Measurements from ENCODE around the gene TUBG2. TPM values are rescaled to one million over a fixed set of nuclear protein-coding genes. Genes with fewer than 3 reads are reported as not detected.
"Not testable (repeated sequence)": the region's sequence is repeated elsewhere in the genome, so short reads cannot be mapped to it uniquely, and the experiment has no call there.

Gene TUBG2
- polyA plus RNA-seq, 1 of the 3 experiments (the other 2 are of a cell fraction) = 33.9 TPM

DNA sequence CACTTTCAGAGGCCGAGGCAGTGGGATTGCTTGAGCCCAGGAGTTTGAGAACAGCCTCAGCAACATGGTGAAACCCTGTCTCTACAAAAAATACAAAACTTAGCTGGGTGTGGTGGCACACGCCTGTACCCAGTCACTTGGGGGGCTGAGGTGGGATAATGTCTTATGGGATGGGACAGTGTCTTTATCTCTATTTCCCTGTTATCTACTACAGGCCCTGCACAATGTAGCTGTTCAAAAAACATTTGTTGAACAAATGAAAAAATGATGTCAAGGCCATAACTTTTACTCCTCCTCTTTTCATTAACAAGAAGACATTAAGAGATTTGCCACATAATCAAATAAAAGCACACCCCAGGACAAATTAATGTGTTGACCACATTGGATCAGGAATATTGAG lies 35.8 kb upstream of the TUBG2 start:
- Histone ChIP-seq H3K4me3 (ENCODE audit: low read depth in 2 of 2, low read length in 1 of 2) (no peak overlapping the region), H3K9me2 (no peaks in the 10 kb centered on the region), H3K9ac (no peak overlapping the region), H3K4me2 (no peak overlapping the region), H3K36me3 (replicated peaks in 1 of 2; ENCODE audit: control insufficient read depth in 1 of 2, insufficient read depth in 2 of 2, low read length in 1 of 2) (no peaks in the 10 kb centered on the region), H3K79me2 (ENCODE audit: insufficient read depth) (no peaks in the 10 kb centered on the region), H3K4me1 (ENCODE audit: control insufficient read depth in 1 of 2, insufficient read depth in 2 of 2, low read depth in 1 of 2, low read length in 1 of 2) (peaks cover 0 to 9% of the 10 kb centered on the region in 2 experiments; a peak in 1 of 4 replicates), H3K27me3 (ENCODE audit: insufficient read depth) (no peaks in the 10 kb centered on the region), H4K20me1 (ENCODE audit: insufficient read depth) (no peaks in the 10 kb centered on the region), H3K9me3 (no peaks in the 10 kb centered on the region), H3F3A (replicated peaks; ENCODE audit: insufficient read depth) (peaks cover 2% of the 10 kb centered on the region), H3K27ac (ENCODE audit: low read depth in 2 of 2, low read length in 1 of 2) (no peak overlapping the region), H2AFZ (ENCODE audit: low read depth) (no peak overlapping the region)
- CTCF ChIA-PET = interaction anchor here (0.8 to 1.8 kb wide), 4 partner anchors 23 to 97 kb away, joined by 3 to 6 read pairs (median 3); no protein-coding TSS in a partner anchor
- no peak for DNase-seq
- TF ChIP-seq POLR2AphosphoS5 (IDR thresholded peaks at IDR 0.05; ENCODE audit: low read depth, low read length) (no peak), MEF2A (IDR thresholded peaks at IDR 0.05; ENCODE audit: borderline replicate concordance, low read depth) (no peak), SIN3A (IDR thresholded peaks at IDR 0.05; ENCODE audit: borderline replicate concordance, low read depth, low read length) (no peak), SMC3 (IDR thresholded peaks at IDR 0.05; ENCODE audit: low read depth, low read length) (no peak), GATA2 (CRISPR knock-in tag; IDR thresholded peaks at IDR 0.05) (no peak), RFX5 (IDR thresholded peaks at IDR 0.05; ENCODE audit: low read length) (no peak), NFIC (IDR thresholded peaks at IDR 0.05; ENCODE audit: borderline replicate concordance) (no peak), RCOR1 (IDR thresholded peaks at IDR 0.05; ENCODE audit: low read length) (no peak), MXI1 (IDR thresholded peaks at IDR 0.05; ENCODE audit: low read depth, low read length) (no peak), YY1 (IDR thresholded peaks at IDR 0.05; ENCODE audit: low read depth) (no peak)
- TF ChIP-seq, protein P1, sequence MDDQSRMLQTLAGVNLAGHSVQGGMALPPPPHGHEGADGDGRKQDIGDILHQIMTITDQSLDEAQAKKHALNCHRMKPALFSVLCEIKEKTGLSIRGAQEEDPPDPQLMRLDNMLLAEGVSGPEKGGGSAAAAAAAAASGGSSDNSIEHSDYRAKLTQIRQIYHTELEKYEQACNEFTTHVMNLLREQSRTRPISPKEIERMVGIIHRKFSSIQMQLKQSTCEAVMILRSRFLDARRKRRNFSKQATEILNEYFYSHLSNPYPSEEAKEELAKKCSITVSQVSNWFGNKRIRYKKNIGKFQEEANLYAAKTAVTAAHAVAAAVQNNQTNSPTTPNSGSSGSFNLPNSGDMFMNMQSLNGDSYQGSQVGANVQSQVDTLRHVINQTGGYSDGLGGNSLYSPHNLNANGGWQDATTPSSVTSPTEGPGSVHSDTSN (IDR thresholded peaks at IDR 0.05) = no peak
- POLR2A ChIA-PET = interaction anchor here (0.6 kb wide), 1 partner anchor 374 kb away, joined by 4 read pairs; no protein-coding TSS in a partner anchor
- 81% methylated on average over 2 of the region's 2 CpGs for WGBS (ENCODE audit: low lambda C conversion rate)

DNA sequence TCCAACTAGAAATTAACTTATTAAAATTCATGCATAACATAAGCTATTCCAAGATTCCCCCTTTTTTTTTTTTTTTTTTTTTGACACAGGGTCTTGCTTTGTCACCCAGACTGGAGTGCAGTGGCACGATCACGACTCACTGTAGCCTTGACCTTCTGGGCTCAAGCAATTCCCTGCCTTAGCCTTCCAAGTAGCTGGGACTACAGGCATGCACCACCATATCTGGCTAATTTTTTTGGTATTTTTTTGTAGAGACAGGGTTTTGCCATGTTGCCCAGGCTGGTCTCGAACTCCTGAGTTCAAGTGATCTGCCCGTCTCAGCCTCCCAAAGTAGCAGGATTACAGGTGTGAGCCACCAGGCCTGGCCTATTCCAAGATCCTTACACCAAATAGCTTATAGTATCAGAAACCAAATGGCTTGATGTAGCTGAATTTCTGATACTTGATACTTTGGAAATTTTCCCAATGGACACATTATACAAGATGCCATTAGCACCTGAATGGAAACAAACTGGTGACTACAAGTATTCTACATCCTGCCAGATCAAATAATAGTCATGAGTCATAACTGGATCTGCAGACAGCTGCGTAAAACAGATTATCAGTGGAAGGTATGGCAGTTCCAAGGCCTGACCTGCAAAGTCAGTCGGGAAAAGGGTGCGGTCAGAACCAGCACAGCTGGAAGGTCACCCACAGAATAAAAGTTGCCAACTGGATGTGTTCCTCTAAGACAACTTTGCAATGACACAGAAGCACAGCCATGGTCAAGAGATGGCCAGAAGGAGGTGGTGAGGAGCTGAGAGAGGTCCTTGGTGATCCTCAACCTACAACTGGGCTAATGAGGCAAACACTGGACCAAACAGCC lies 35.1 kb upstream of the TUBG2 start:
- 74% methylated on average over 7 of the region's 7 CpGs for WGBS (ENCODE audit: low lambda C conversion rate)
- H3K27ac ChIP-seq (ENCODE audit: low read depth in 2 of 2, low read length in 1 of 2) = no peak overlapping the region
- H3K9ac ChIP-seq = no peak overlapping the region
- H3K9me2 ChIP-seq = no peaks in the 10 kb centered on the region
- H3K4me2 ChIP-seq = no peak overlapping the region
- H3F3A ChIP-seq (replicated peaks; ENCODE audit: insufficient read depth) = no peaks in the 10 kb centered on the region
- CTCF ChIA-PET = interaction anchor here (0.8 to 1.8 kb wide), 4 partner anchors 44 to 96 kb away, joined by 3 to 6 read pairs (median 3); no protein-coding TSS in a partner anchor
- H2AFZ ChIP-seq (ENCODE audit: low read depth) = no peak overlapping the region
- H3K27me3 ChIP-seq (ENCODE audit: insufficient read depth) = no peaks in the 10 kb centered on the region
- no peak overlapping the region for H3K4me3 ChIP-seq (ENCODE audit: low read depth in 2 of 2, low read length in 1 of 2)
- no peaks in the 10 kb centered on the region for H3K9me3 ChIP-seq
- no peaks in the 10 kb centered on the region for H3K79me2 ChIP-seq (ENCODE audit: insufficient read depth)
- TF ChIP-seq MEF2A (IDR thresholded peaks at IDR 0.05; ENCODE audit: borderline replicate concordance, low read depth) (no peak), MXI1 (IDR thresholded peaks at IDR 0.05; ENCODE audit: low read depth, low read length) (no peak), FOXJ3 (CRISPR knock-in tag; IDR thresholded peaks at IDR 0.05) (no peak)
- no peaks in the 10 kb centered on the region for H3K36me3 ChIP-seq (replicated peaks in 1 of 2; ENCODE audit: control insufficient read depth in 1 of 2, insufficient read depth in 2 of 2, low read length in 1 of 2)
- POLR2A ChIA-PET = no interaction called here
- no peaks in the 10 kb centered on the region for H4K20me1 ChIP-seq (ENCODE audit: insufficient read depth)
- H3K4me1 ChIP-seq (ENCODE audit: control insufficient read depth in 1 of 2, insufficient read depth in 2 of 2, low read depth in 1 of 2, low read length in 1 of 2) = peaks cover 0 to 2% of the 10 kb centered on the region in 2 experiments; a peak in 1 of 4 replicates
- DNase-seq = no peak

DNA sequence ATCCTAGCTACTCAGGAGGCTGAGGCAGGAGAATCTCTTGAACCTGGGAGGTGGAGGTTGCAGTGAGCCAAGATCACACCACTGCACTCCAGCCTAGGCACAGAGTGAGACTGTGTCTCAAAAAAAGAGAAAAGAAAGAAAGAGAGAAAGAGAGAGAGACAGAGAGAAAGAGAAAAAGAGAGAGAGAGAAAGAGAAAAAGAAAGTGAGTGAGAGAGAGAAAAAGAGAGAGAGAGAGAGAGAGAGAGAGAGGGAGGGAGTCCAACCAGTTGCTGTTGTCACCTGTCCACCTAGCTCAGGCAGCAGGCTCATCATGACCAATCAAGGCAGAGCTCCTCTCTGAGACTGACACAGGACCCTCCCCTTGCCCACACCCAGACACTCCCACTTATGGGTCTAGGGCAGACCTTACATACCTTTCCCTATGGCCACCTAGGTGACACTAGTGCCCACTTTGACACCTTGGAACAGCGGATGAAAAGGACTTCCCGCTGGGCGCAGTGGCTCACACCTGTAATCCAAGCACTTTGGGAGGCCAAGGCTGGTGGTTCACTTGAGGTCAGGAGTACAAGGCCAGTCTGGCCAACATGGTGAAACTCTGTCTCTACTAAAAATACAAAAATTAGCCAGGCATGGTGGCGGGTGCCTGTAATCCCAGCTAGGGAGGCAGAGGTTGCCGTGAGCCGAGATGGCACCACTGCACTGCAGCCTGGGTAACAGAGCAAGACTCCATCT lies 31.9 kb upstream of the TUBG2 start:
- H3K9me3 ChIP-seq; H3K27me3 ChIP-seq (ENCODE audit: insufficient read depth); H3K9me2 ChIP-seq; H3K4me1 ChIP-seq (ENCODE audit: control insufficient read depth in 1 of 2, insufficient read depth in 2 of 2, low read depth in 1 of 2, low read length in 1 of 2); H4K20me1 ChIP-seq (ENCODE audit: insufficient read depth); H3F3A ChIP-seq (replicated peaks; ENCODE audit: insufficient read depth); H3K36me3 ChIP-seq (replicated peaks in 1 of 2; ENCODE audit: control insufficient read depth in 1 of 2, insufficient read depth in 2 of 2, low read length in 1 of 2); POLR2A ChIA-PET; H3K4me2 ChIP-seq; H3K9ac ChIP-seq; H3K79me2 ChIP-seq (ENCODE audit: insufficient read depth); H2AFZ ChIP-seq (ENCODE audit: low read depth); DNase-seq; H3K4me3 ChIP-seq (ENCODE audit: low read depth in 2 of 2, low read length in 1 of 2); H3K27ac ChIP-seq (ENCODE audit: low read depth in 2 of 2, low read length in 1 of 2): not testable (repeated sequence)
- CTCF ChIA-PET = interaction anchor here (2.6 kb wide), 1 partner anchor 40 kb away, joined by 6 read pairs; no protein-coding TSS in a partner anchor
- WGBS (ENCODE audit: low lambda C conversion rate) = 89% methylated on average over 5 of the region's 6 CpGs

Measured in SK-N-SH (cell line).